ENCODE data around the gene SNRNP27. TPM values are rescaled to one million over a fixed set of nuclear protein-coding genes. Genes with fewer than 3 reads are reported as not detected.

SNRNP27 gene, protein sequence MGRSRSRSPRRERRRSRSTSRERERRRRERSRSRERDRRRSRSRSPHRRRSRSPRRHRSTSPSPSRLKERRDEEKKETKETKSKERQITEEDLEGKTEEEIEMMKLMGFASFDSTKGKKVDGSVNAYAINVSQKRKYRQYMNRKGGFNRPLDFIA
- 31.8 TPM for total RNA-seq

DNA sequence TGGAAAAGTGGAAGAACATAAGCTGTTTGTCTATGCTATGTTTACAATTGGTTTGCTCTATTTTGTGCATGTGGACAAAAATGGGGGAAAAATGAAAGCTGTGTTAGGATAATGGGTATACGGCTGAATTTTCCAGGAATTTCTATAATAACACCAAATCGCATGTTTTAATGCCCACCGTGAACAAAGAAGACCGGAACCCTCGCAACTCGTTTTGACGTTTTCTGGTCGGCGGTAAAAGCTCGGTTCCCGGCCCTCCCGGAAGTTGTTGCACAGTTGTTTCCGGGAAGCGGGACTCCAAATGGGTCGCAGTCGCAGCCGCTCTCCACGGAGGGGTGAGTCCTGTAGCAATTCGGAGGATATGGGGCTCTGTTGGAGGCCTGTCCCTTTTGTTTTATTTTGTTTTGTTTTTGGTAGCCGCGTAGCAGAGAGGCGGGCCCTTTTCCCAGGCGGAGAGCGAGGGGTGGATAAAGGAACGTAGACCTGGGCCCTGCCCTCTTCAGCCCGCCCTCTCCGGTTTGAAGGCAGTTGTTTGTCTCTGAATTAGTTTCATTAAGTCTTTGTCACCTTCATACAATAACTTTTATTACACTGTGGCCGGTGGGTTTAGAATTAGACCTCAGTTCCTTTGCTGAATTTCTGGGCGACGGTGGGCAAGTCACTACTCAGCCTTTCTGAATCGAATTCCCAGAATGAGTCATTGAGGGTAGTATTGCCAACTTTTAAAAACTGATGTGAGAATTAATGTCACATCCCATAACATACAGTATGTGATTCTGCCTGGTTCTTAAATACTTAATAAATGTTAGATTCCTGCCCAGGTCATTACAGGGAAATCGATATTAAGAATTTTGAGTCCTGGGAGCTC lies at the start of gene SNRNP27:
TSS of gene SNRNP27 (plus strand) at position 273 of the 868 bp plus-strand sequence. CDS start at position 302, 29 bp downstream.
- Histone ChIP-seq H3K27me3 (ENCODE audit: control insufficient read depth in 3 of 3, insufficient read depth in 3 of 3, low read length in 3 of 3) (no peaks in the 10 kb centered on the region), H3K4me1 (ENCODE audit: control insufficient read depth in 3 of 3, insufficient read depth in 3 of 3, low read length in 3 of 3) (peaks cover 7 to 18% (median 9%) of the 10 kb centered on the region in 3 donors), H3K9me3 (ENCODE audit: control insufficient read depth in 3 of 3, low read length in 3 of 3) (no peaks in the 10 kb centered on the region), H3K36me3 (ENCODE audit: control insufficient read depth in 3 of 3, insufficient read depth in 3 of 3, low read length in 3 of 3) (peaks cover 12 to 24% (median 15%) of the 10 kb centered on the region in 3 donors), H3K9ac (ENCODE audit: low read depth in 1 of 3, low read length in 3 of 3) (peak within 1 kb of the TSS; percentile 90 to 97 (median 96)), H3K4me3 (ENCODE audit: low read length in 3 of 3) (peak within 1 kb of the TSS; percentile 71 to 95 (median 91)), H3K27ac (ENCODE audit: low read depth, low read length) (peak within 1 kb of the TSS; percentile 86)

DNA sequence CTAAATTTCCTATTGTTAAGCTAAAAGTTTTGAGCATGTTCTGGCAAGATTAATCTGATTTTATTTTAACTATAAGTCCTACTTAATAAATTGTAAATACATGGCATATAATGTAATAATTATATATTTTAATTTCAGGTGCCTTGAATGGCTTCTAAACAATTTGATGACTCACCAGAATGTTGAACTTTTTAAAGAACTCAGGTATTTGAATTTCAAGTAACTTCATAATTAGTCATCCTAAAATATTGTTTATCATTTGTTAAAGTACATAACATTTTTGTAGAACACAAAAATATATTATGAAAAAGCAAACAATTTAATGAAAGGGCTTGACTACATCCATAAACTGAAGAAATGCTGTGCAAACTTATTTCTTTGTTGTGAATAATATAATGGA lies 49.8 kb upstream of the SNRNP27 start:
- Histone ChIP-seq H3K4me1 (ENCODE audit: control insufficient read depth in 3 of 3, insufficient read depth in 3 of 3, low read length in 3 of 3) (no peaks in the 10 kb centered on the region), H3K4me3 (ENCODE audit: low read length in 3 of 3) (no peak overlapping the region), H3K27me3 (ENCODE audit: control insufficient read depth in 3 of 3, insufficient read depth in 3 of 3, low read length in 3 of 3) (no peaks in the 10 kb centered on the region), H3K36me3 (ENCODE audit: control insufficient read depth in 3 of 3, insufficient read depth in 3 of 3, low read length in 3 of 3) (peaks cover 5 to 42% (median 35%) of the 10 kb centered on the region in 3 donors), H3K9me3 (ENCODE audit: control insufficient read depth in 3 of 3, low read length in 3 of 3) (no peaks in the 10 kb centered on the region), H3K9ac (ENCODE audit: low read depth in 1 of 3, low read length in 3 of 3) (no peak overlapping the region), H3K27ac (ENCODE audit: low read depth, low read length) (no peak overlapping the region)

DNA sequence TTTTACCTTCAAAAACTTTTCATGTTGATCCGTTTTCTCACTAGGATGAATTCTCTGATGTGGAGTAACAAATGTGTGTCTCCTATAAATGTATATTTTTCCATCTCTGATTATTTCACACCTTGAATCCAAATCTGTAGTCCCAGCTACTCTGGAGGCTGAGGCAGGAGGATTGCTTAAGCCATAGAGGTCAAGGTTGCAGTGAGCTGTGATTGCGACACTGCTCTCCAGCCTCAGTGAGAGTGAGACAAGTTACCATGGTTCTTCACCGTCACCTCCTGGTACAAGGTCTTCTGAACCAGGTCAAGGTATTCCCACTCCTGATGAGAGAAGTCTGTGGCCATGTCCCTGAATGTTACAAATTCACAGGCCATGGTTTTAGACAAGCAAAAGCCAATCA lies 49.2 kb upstream of the SNRNP27 start:
- H3K27ac ChIP-seq (ENCODE audit: low read depth, low read length) = no peak overlapping the region

DNA sequence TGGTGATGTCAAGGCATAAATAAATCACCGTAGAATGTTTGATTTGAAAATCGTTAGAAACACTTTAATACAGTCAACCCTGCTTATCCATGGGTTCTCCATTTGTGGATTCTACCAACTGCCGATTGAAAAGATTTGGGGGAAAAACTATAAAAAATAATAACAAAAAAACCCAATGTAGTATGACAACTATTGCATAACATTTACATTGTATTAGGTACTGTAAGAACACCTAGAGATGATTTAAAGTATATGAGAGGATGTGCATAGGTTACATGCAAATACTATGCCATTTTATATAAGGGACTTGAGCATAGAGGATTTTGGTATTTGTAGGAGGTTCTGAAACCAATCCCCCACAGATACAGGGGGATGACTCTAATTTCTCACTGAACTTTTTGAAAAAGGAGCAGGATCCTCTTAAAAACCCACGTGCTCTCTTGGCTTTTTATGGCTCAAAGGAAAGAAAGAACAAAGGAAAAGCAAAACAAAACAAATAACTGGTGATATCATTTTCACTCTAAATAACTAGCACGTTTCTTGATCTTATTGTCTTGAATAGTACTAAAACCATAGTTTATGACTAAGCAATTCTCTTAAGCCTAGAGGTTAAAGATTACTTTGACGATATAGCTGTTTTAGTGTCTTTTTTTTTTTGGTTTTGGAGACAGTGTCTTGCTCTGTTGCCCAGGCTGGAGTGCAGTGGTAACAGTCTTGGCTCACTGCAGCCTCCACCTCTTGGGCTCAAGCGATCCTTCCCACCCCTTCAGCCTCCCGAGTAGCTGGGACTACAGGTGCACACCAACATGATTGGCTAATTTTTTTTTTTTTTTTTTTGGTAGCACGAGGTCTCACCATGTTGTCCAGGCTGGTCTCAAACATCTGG lies 47.3 kb upstream of the SNRNP27 start:
- Histone ChIP-seq H3K4me3 (ENCODE audit: low read length in 3 of 3) (no peak overlapping the region), H3K4me1 (ENCODE audit: control insufficient read depth in 3 of 3, insufficient read depth in 3 of 3, low read length in 3 of 3) (no peaks in the 10 kb centered on the region), H3K36me3 (ENCODE audit: control insufficient read depth in 3 of 3, insufficient read depth in 3 of 3, low read length in 3 of 3) (peaks cover 9 to 53% (median 41%) of the 10 kb centered on the region in 3 donors), H3K9ac (ENCODE audit: low read depth in 1 of 3, low read length in 3 of 3) (no peak overlapping the region), H3K27me3 (ENCODE audit: control insufficient read depth in 3 of 3, insufficient read depth in 3 of 3, low read length in 3 of 3) (no peaks in the 10 kb centered on the region), H3K27ac (ENCODE audit: low read depth, low read length) (no peak overlapping the region), H3K9me3 (ENCODE audit: control insufficient read depth in 3 of 3, low read length in 3 of 3) (no peaks in the 10 kb centered on the region)

More for the DNA sequence above, 49.2 kb upstream of the SNRNP27 start:
- Histone ChIP-seq H3K9me3 (ENCODE audit: control insufficient read depth in 3 of 3, low read length in 3 of 3) (no peaks in the 10 kb centered on the region), H3K27me3 (ENCODE audit: control insufficient read depth in 3 of 3, insufficient read depth in 3 of 3, low read length in 3 of 3) (no peaks in the 10 kb centered on the region), H3K4me1 (ENCODE audit: control insufficient read depth in 3 of 3, insufficient read depth in 3 of 3, low read length in 3 of 3) (no peaks in the 10 kb centered on the region), H3K36me3 (ENCODE audit: control insufficient read depth in 3 of 3, insufficient read depth in 3 of 3, low read length in 3 of 3) (peaks cover 5 to 46% (median 38%) of the 10 kb centered on the region in 3 donors), H3K9ac (ENCODE audit: low read depth in 1 of 3, low read length in 3 of 3) (no peak overlapping the region), H3K4me3 (ENCODE audit: low read length in 3 of 3) (no peak overlapping the region)

DNA sequence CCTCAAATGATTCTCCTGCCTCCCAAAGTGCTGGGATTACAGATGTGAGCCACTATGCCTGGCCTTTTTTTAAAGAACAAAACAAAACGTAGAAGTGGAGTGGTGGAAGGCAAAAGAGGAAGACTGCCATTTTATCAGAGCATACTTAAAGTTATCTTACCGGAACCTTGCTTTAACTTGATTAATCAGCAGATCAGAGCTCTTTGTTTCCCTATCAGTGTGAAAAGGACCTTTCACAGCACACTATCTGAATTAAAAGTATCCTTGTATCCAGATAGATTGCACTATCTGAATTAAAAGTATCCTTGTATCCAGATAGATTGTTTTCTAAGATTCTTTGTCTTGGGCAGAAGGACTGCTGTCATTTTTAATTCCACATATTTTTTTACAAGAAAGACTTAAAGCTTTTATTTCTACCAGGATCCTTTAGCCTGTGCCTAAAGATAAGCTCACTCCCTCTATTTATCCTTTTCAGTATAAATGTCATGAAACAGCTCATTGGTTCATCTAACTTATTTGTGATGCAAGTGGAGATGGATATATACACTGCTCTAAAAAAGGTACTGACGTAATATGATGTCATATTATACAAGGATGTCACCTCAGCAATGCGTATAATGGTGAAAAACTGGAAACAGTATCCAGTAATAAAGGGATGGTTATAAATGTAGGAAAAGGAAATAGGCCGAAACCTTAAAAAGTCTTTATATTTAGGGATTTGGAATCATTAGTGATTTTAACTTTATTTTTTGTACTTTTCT lies 46.5 kb upstream of the SNRNP27 start:
- no peak overlapping the region for H3K9ac ChIP-seq (ENCODE audit: low read depth in 1 of 3, low read length in 3 of 3)
- no peaks in the 10 kb centered on the region for H3K27me3 ChIP-seq (ENCODE audit: control insufficient read depth in 3 of 3, insufficient read depth in 3 of 3, low read length in 3 of 3)
- peaks cover 9 to 48% (median 43%) of the 10 kb centered on the region in 3 donors for H3K36me3 ChIP-seq (ENCODE audit: control insufficient read depth in 3 of 3, insufficient read depth in 3 of 3, low read length in 3 of 3)
- no peaks in the 10 kb centered on the region for H3K9me3 ChIP-seq (ENCODE audit: control insufficient read depth in 3 of 3, low read length in 3 of 3)
- H3K4me1 ChIP-seq (ENCODE audit: control insufficient read depth in 3 of 3, insufficient read depth in 3 of 3, low read length in 3 of 3) = no peaks in the 10 kb centered on the region
- H3K27ac ChIP-seq (ENCODE audit: low read depth, low read length) = no peak overlapping the region
- H3K4me3 ChIP-seq (ENCODE audit: low read length in 3 of 3) = no peak overlapping the region

DNA sequence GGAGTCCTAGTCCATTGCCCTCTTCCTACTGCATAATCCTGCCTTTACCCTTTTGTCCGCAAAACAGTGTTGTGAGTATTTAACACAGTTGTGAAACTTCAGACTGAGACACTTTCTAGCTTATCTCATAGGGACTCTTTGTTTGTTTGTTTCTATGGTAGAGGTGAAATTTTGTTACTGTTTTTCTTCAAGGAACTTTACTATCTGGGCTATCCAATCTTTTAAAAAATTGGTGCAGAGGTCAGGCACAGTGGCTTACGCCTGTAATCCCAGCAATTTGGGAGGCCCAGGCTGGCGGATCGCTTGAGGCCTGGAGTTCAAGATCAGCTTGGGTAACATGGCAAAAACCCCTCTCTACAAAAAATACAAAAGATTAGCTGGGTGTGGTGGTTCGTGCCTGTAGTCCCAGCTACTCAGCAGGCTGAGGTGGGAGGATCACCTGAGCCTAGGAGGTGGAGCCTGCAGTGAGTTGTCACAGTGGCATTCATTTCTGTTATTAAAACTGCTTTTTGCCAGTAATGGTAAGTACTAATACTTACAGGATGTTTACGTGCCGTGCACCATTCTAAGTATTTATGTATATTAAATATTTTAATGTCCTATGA lies 45.5 kb upstream of the SNRNP27 start:
- peaks cover 9 to 51% (median 43%) of the 10 kb centered on the region in 3 donors for H3K36me3 ChIP-seq (ENCODE audit: control insufficient read depth in 3 of 3, insufficient read depth in 3 of 3, low read length in 3 of 3)
- H3K9me3 ChIP-seq (ENCODE audit: control insufficient read depth in 3 of 3, low read length in 3 of 3) = no peaks in the 10 kb centered on the region
- no peaks in the 10 kb centered on the region for H3K27me3 ChIP-seq (ENCODE audit: control insufficient read depth in 3 of 3, insufficient read depth in 3 of 3, low read length in 3 of 3)
- H3K4me3 ChIP-seq (ENCODE audit: low read length in 3 of 3) = no peak overlapping the region
- H3K27ac ChIP-seq (ENCODE audit: low read depth, low read length) = no peak overlapping the region
- no peak overlapping the region for H3K9ac ChIP-seq (ENCODE audit: low read depth in 1 of 3, low read length in 3 of 3)
- no peaks in the 10 kb centered on the region for H3K4me1 ChIP-seq (ENCODE audit: control insufficient read depth in 3 of 3, insufficient read depth in 3 of 3, low read length in 3 of 3)

DNA sequence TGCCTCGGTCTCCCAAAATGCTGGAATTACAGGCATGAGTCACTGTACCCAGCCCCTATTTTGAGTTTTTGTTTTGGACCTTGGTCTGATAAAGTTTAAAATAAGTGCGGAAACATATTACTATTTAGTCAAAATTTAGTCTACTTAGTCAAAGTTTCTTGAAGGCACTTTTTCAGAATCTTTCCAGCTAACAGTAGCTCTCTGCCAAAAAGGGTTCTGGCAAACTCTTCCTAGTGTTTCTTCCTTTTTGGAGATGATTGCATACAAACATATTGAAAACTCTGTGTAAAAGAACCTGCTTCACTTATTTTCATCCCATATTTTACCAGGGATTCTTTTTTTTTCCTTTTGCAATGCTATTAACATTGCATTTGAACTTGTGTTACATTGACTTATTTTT lies 35.5 kb upstream of the SNRNP27 start:
- Histone ChIP-seq H3K27me3 (ENCODE audit: control insufficient read depth in 3 of 3, insufficient read depth in 3 of 3, low read length in 3 of 3) (no peaks in the 10 kb centered on the region), H3K27ac (ENCODE audit: low read depth, low read length) (no peak overlapping the region), H3K4me1 (ENCODE audit: control insufficient read depth in 3 of 3, insufficient read depth in 3 of 3, low read length in 3 of 3) (peaks cover 0 to 3% (median 0%) of the 10 kb centered on the region in 3 donors), H3K4me3 (ENCODE audit: low read length in 3 of 3) (no peak overlapping the region), H3K36me3 (ENCODE audit: control insufficient read depth in 3 of 3, insufficient read depth in 3 of 3, low read length in 3 of 3) (peaks cover 3 to 8% (median 3%) of the 10 kb centered on the region in 3 donors), H3K9ac (ENCODE audit: low read depth in 1 of 3, low read length in 3 of 3) (no peak overlapping the region), H3K9me3 (ENCODE audit: control insufficient read depth in 3 of 3, low read length in 3 of 3) (no peaks in the 10 kb centered on the region)

DNA sequence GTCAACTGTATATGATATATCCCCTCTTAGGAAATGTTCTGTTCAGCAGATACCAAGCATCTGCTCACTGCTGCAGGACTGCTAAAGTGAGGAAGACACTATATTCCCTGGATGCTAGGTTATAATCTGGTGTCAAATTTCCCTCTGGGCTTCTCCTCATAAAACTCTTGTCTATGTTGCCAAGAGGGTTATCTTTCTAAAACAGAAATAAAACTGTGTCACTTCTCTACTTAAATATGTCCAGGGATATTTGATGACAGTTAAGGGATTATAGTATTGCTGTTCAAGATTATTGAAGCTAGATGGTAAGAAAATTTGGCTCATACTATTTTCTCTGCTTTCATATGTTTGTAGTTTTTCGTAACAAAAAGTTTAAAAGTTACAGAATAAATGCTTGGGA lies 30.5 kb upstream of the SNRNP27 start:
- Histone ChIP-seq H3K36me3 (ENCODE audit: control insufficient read depth in 3 of 3, insufficient read depth in 3 of 3, low read length in 3 of 3) (peaks cover 9 to 28% (median 17%) of the 10 kb centered on the region in 3 donors), H3K9me3 (ENCODE audit: control insufficient read depth in 3 of 3, low read length in 3 of 3) (no peaks in the 10 kb centered on the region), H3K4me3 (ENCODE audit: low read length in 3 of 3) (no peak overlapping the region), H3K27me3 (ENCODE audit: control insufficient read depth in 3 of 3, insufficient read depth in 3 of 3, low read length in 3 of 3) (no peaks in the 10 kb centered on the region), H3K4me1 (ENCODE audit: control insufficient read depth in 3 of 3, insufficient read depth in 3 of 3, low read length in 3 of 3) (peaks cover 0 to 4% (median 0%) of the 10 kb centered on the region in 3 donors), H3K27ac (ENCODE audit: low read depth, low read length) (no peak overlapping the region), H3K9ac (ENCODE audit: low read depth in 1 of 3, low read length in 3 of 3) (no peak overlapping the region)

DNA sequence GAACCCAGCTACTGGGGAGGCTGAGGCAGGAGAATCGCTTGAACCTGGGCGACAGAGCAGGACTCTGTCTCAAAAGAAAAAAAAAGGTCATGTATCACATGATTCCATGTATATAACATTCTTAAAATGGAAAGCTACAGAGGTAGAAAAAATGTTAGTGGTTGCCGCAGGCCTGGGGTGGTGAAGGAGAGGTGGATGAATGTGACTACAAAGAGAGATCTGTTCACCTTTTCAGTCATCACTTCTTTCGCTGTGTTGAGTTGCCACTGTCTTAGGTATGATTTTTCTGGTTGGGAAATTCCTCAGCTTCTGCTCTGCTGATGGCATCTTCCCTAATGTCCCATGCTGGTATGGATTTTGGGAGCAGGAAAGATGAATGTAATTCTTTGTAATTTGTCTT lies 5.3 kb upstream of the SNRNP27 start:
- Histone ChIP-seq H3K4me1 (ENCODE audit: control insufficient read depth in 3 of 3, insufficient read depth in 3 of 3, low read length in 3 of 3) (peaks cover 0 to 2% (median 0%) of the 10 kb centered on the region in 3 donors), H3K27me3 (ENCODE audit: control insufficient read depth in 3 of 3, insufficient read depth in 3 of 3, low read length in 3 of 3) (no peaks in the 10 kb centered on the region), H3K4me3 (ENCODE audit: low read length in 3 of 3) (no peak overlapping the region), H3K27ac (ENCODE audit: low read depth, low read length) (no peak overlapping the region), H3K9ac (ENCODE audit: low read depth in 1 of 3, low read length in 3 of 3) (no peak overlapping the region), H3K36me3 (ENCODE audit: control insufficient read depth in 3 of 3, insufficient read depth in 3 of 3, low read length in 3 of 3) (no peaks in the 10 kb centered on the region), H3K9me3 (ENCODE audit: control insufficient read depth in 3 of 3, low read length in 3 of 3) (no peaks in the 10 kb centered on the region)

Measured in skeletal muscle tissue (tissue), 4 donors.